Mesodermal cell (in vitro differentiated cells): Measurements from ENCODE around the gene VPS26C.
"Not testable (repeated sequence)": the region's sequence is repeated elsewhere in the genome, so short reads cannot be mapped to it uniquely, and the experiment has no call there.

Experiments used
- H3K27ac ChIP-seq: 2 replicates; pipeline ENCODE4 v1.7.0; 2013; ENCODE audit warnings: mild to moderate bottlenecking, low read depth, low read length, moderate library complexity; ENCODE audit not compliant: severe bottlenecking
- H3K36me3 ChIP-seq: 2 replicates; pipeline ENCODE4 v1.7.1; 2013; ENCODE audit warnings: mild to moderate bottlenecking, low read length, moderate library complexity; ENCODE audit not compliant: control insufficient read depth, insufficient read depth
- H3K4me1 ChIP-seq: one replicate; pipeline ENCODE4 v1.7.1; 2013; ENCODE audit warnings: mild to moderate bottlenecking, low read length; ENCODE audit not compliant: insufficient read depth, control insufficient read depth, poor library complexity, severe bottlenecking
- H3K4me3 ChIP-seq: 2 replicates; pipeline ENCODE4 v1.7.0; 2013; ENCODE audit warnings: low read length, control low read depth, mild to moderate bottlenecking; ENCODE audit not compliant: insufficient read depth, poor library complexity, severe bottlenecking; ENCODE audit errors: extremely low read depth
- H3K9me3 ChIP-seq: 2 replicates; pipeline ENCODE4 v1.7.1; 2013; ENCODE audit warnings: mild to moderate bottlenecking, low read length, moderate library complexity; ENCODE audit not compliant: control insufficient read depth
- WGBS, 2 experiments: methylation state at CpG; one replicate each; pipeline ENCODE4 v1.1.5; 2013; ENCODE audit warnings: missing lambda C conversion rate in 2 of 2; ENCODE audit not compliant: insufficient coverage in 2 of 2; 5-methylcytosine and 5-hydroxymethylcytosine counted together

VPS26C gene

GRCh38 chr21:37230632-37231248 is 36.4 kb downstream of the VPS26C start:
- H3K9me3 ChIP-seq: no peaks in the 10 kb centered on the region
- no peak overlapping the region for H3K27ac ChIP-seq
- no peak overlapping the region for H3K4me3 ChIP-seq
- H3K4me1 ChIP-seq: no peaks in the 10 kb centered on the region
- peaks cover 85% of the 10 kb centered on the region for H3K36me3 ChIP-seq
- WGBS, 2 experiments: 92 to 95% methylated on average over 21 to 22 of the region's 23 CpGs

GRCh38 chr21:37228003-37228400 is 39.1 kb downstream of the VPS26C start:
- Histone ChIP-seq H3K27ac (no peak overlapping the region), H3K9me3 (no peaks in the 10 kb centered on the region), H3K4me1 (no peaks in the 10 kb centered on the region), H3K4me3 (no peak overlapping the region), H3K36me3 (peaks cover 96% of the 10 kb centered on the region)
- WGBS, 2 experiments: 93 to 98% methylated on average over 8 to 12 of the region's 16 CpGs

- H3K4me3 ChIP-seq: no peak overlapping the region
- peaks cover 91% of the 10 kb centered on the region for H3K36me3 ChIP-seq
- no peaks in the 10 kb centered on the region for H3K9me3 ChIP-seq
- no peak overlapping the region for H3K27ac ChIP-seq
- 91 to 94% methylated on average over 30 to 34 of the region's 38 CpGs for WGBS, 2 experiments
- H3K4me1 ChIP-seq: no peaks in the 10 kb centered on the region
Observed at GRCh38 chr21:37227071-37228002, 39.8 kb downstream of the VPS26C start.

GRCh38 chr21:37226041-37226920 is 40.9 kb downstream of the VPS26C start:
- H3K27ac ChIP-seq: no peak overlapping the region
- no peak overlapping the region for H3K4me3 ChIP-seq
- H3K36me3 ChIP-seq: peaks cover 81% of the 10 kb centered on the region
- no peaks in the 10 kb centered on the region for H3K4me1 ChIP-seq
- WGBS, 2 experiments: 93 to 97% methylated on average over 9 to 11 of the region's 18 CpGs
- peaks cover 2% of the 10 kb centered on the region for H3K9me3 ChIP-seq

GRCh38 chr21:37224861-37225839 is 42.0 kb downstream of the VPS26C start:
- 96% methylated on average over 18 to 21 of the region's 21 CpGs for WGBS, 2 experiments
- Histone ChIP-seq H3K4me3 (no peak overlapping the region), H3K36me3 (peaks cover 71% of the 10 kb centered on the region), H3K9me3 (peaks cover 5% of the 10 kb centered on the region), H3K27ac (no peak overlapping the region), H3K4me1 (no peaks in the 10 kb centered on the region)

- H3K9me3 ChIP-seq: peaks cover 5% of the 10 kb centered on the region
- 88 to 91% methylated on average over 1 to 2 of the region's 2 CpGs for WGBS, 2 experiments
- no peak overlapping the region for H3K4me3 ChIP-seq
- H3K36me3 ChIP-seq: peaks cover 58% of the 10 kb centered on the region
- no peaks in the 10 kb centered on the region for H3K4me1 ChIP-seq
- H3K27ac ChIP-seq: no peak overlapping the region
Observed at GRCh38 chr21:37223804-37224345, 43.3 kb downstream of the VPS26C start.

GRCh38 chr21:37222248-37222647 is 44.9 kb downstream of the VPS26C start:
- not testable (repeated sequence) for H3K9me3 ChIP-seq, H3K27ac ChIP-seq, H3K4me1 ChIP-seq, H3K4me3 ChIP-seq
- peaks cover 42% of the 10 kb centered on the region for H3K36me3 ChIP-seq
- WGBS, 2 experiments: no CpG with 5 or more reads among the region's 3 CpGs

GRCh38 chr21:37220981-37221664 is 46.0 kb downstream of the VPS26C start:
- Histone ChIP-seq H3K4me1 (no peaks in the 10 kb centered on the region), H3K27ac (no peak overlapping the region), H3K36me3 (peaks cover 33% of the 10 kb centered on the region), H3K9me3 (peaks cover 5% of the 10 kb centered on the region), H3K4me3 (peak overlapping the region; percentile 5)
- WGBS, 2 experiments: 87 to 89% methylated on average over 41 to 46 of the region's 46 CpGs

GRCh38 chr21:37220433-37220980 is 46.6 kb downstream of the VPS26C start:
- H3K4me1 ChIP-seq: no peaks in the 10 kb centered on the region
- H3K4me3 ChIP-seq: peak overlapping the region; percentile 5
- peaks cover 5% of the 10 kb centered on the region for H3K9me3 ChIP-seq
- 89 to 93% methylated on average over 33 to 35 of the region's 35 CpGs for WGBS, 2 experiments
- peaks cover 27% of the 10 kb centered on the region for H3K36me3 ChIP-seq
- H3K27ac ChIP-seq: no peak overlapping the region
